IMR-90 (cell line): ENCODE results near the gene PLXNB1. TPM values are rescaled to one million over a fixed set of nuclear protein-coding genes. Genes with fewer than 3 reads are reported as not detected.
"Not testable (repeated sequence)": the region's sequence is repeated elsewhere in the genome, so short reads cannot be mapped to it uniquely, and the experiment has no call there.

ENCODE experiments used
- ATAC-seq: fragments of 200-7000 bp; cut with Tn5 transposase; 2 replicates; pipeline ENCODE4 v1.9.1; 2020; ENCODE audit warnings: low read depth, mild to moderate bottlenecking, moderate library complexity
- BruUV-seq: library from RNA; stranded (reverse); fragments of 400-500 nt; replicated peaks from 2 replicates; lab custom pipeline; 2021; lab: Mats Ljungman, UMichigan
- CTCF ChIA-PET: fragments of 300-600 bp; formaldehyde crosslinking; extraction: SDS; loops from one replicate; lab custom pipeline; 2021; ENCODE audit warnings: antibody characterized with exemption; lab: Yijun Ruan, JAX
- POLR2A ChIA-PET: fragments of 300-600 bp; sonication (Branson Sonifier 250); formaldehyde crosslinking; loops from one replicate; lab custom pipeline; 2022; ENCODE audit warnings: antibody characterized with exemption; ENCODE audit not compliant: unreplicated experiment; lab: Charles Lee
- DNase-seq: peaks from one replicate; pipeline ENCODE4 v3.0.0; 2013
- H2AFZ ChIP-seq: replicated peaks from 2 replicates; pipeline ENCODE3; 2013; ENCODE audit warnings: low read length, mild to moderate bottlenecking; ENCODE audit not compliant: poor library complexity
- H2AK5ac ChIP-seq: 2 replicates; pipeline ENCODE4 v1.6.1; 2013; ENCODE audit warnings: low read depth, low read length, inconsistent platforms
- H2AK9ac ChIP-seq: replicated peaks from 2 replicates; pipeline ENCODE3; 2013; ENCODE audit warnings: mild to moderate bottlenecking, low read depth, low read length, moderate library complexity; ENCODE audit not compliant: poor library complexity
- H2BK120ac ChIP-seq: 2 replicates; pipeline ENCODE4 v1.6.1; 2013; ENCODE audit warnings: low read depth, low read length, inconsistent platforms
- H2BK15ac ChIP-seq: 3 replicates; pipeline ENCODE4 v1.6.1; 2013; ENCODE audit warnings: low read depth, low read length, inconsistent platforms
- H2BK20ac ChIP-seq: 2 replicates; pipeline ENCODE4 v1.6.1; 2013; ENCODE audit warnings: low read depth, mild to moderate bottlenecking, inconsistent platforms, low read length, moderate library complexity
- H2BK5ac ChIP-seq: 2 replicates; pipeline ENCODE4 v1.6.1; 2013; ENCODE audit warnings: mild to moderate bottlenecking, low read depth, low read length, inconsistent platforms; ENCODE audit not compliant: poor library complexity, severe bottlenecking
- H3K14ac ChIP-seq: replicated peaks from 2 replicates; pipeline ENCODE4 v1.6.1; 2013; ENCODE audit warnings: low read depth, low read length, inconsistent platforms
- H3K18ac ChIP-seq: 2 replicates; pipeline ENCODE4 v1.6.1; 2013; ENCODE audit warnings: low read depth, low read length, control low read depth
- H3K23ac ChIP-seq: 2 replicates; pipeline ENCODE4 v1.6.1; 2013; ENCODE audit warnings: low read depth, low read length, inconsistent platforms
- H3K27ac ChIP-seq: 2 replicates; pipeline ENCODE4 v1.5.1; 2013; ENCODE audit warnings: mild to moderate bottlenecking, control low read depth, low read length; ENCODE audit not compliant: insufficient read depth
- H3K27me3 ChIP-seq: 2 replicates; pipeline ENCODE4 v1.6.1; 2013; ENCODE audit warnings: low read length; ENCODE audit not compliant: control insufficient read depth, insufficient read depth
- H3K36me3 ChIP-seq: 2 replicates; pipeline ENCODE4 v1.6.1; 2013; ENCODE audit warnings: low read length, mixed read lengths; ENCODE audit not compliant: control insufficient read depth, insufficient read depth
- H3K4ac ChIP-seq: 2 replicates; pipeline ENCODE4 v1.6.1; 2013; ENCODE audit warnings: low read depth, low read length, inconsistent platforms
- H3K4me1 ChIP-seq: 2 replicates; pipeline ENCODE4 v1.6.1; 2013; ENCODE audit warnings: low read length, mixed read lengths; ENCODE audit not compliant: control insufficient read depth, insufficient read depth
- H3K4me2 ChIP-seq: 2 replicates; pipeline ENCODE4 v1.6.1; 2013; ENCODE audit warnings: low read depth, mild to moderate bottlenecking, control low read depth, low read length, moderate library complexity
- H3K4me3 ChIP-seq: 2 replicates; pipeline ENCODE4 v1.5.1; 2013; ENCODE audit warnings: low read depth, mild to moderate bottlenecking, control low read depth, low read length, moderate library complexity; ENCODE audit not compliant: insufficient read depth
- H3K56ac ChIP-seq: 2 replicates; pipeline ENCODE4 v1.6.1; 2013; ENCODE audit warnings: low read length, inconsistent platforms; ENCODE audit not compliant: insufficient read depth; ENCODE audit errors: extremely low read depth
- H3K79me1 ChIP-seq, 2 experiments: 2 replicates each; pipeline ENCODE4 v1.6.1; 2013; ENCODE audit warnings: low read length in 2 of 2, inconsistent platforms in 1 of 2, low read depth in 1 of 2
- H3K9ac ChIP-seq: 2 replicates; pipeline ENCODE4 v1.6.1; 2013; ENCODE audit warnings: low read depth, low read length, control low read depth
- H3K9me1 ChIP-seq: 2 replicates; pipeline ENCODE4 v1.6.1; 2013; ENCODE audit warnings: low read length, inconsistent platforms; ENCODE audit not compliant: insufficient read depth
- H3K9me3 ChIP-seq: 2 replicates; pipeline ENCODE4 v1.6.1; 2013; ENCODE audit warnings: low read length; ENCODE audit not compliant: control insufficient read depth, insufficient read depth
- H4K20me1 ChIP-seq: 2 replicates; pipeline ENCODE4 v1.6.1; 2013; ENCODE audit warnings: low read length, inconsistent platforms; ENCODE audit not compliant: insufficient read depth
- H4K5ac ChIP-seq: 2 replicates; pipeline ENCODE4 v1.6.1; 2013; ENCODE audit warnings: mild to moderate bottlenecking, low read depth, low read length, control low read depth
- H4K8ac ChIP-seq, 2 experiments: 2 replicates each; pipeline ENCODE4 v1.6.1; 2013; ENCODE audit warnings: low read depth in 2 of 2, low read length in 2 of 2, control low read depth in 1 of 2, inconsistent platforms in 1 of 2
- H4K91ac ChIP-seq: 2 replicates; pipeline ENCODE4 v1.6.1; 2013; ENCODE audit warnings: low read depth, low read length, inconsistent platforms; ENCODE audit not compliant: insufficient read depth
- WGBS, 2 experiments: methylation state at CpG; one replicate each; pipeline versions ENCODE4 v1.1.5 to v1.1.7; 2013; ENCODE audit warnings: missing lambda C conversion rate in 2 of 2; ENCODE audit not compliant: insufficient read length in 1 of 2; ENCODE audit errors: extremely low coverage in 2 of 2; 5-methylcytosine and 5-hydroxymethylcytosine counted together
- dilution Hi-C: fragments of 300-500 bp; cut with HindIII; formaldehyde crosslinking; loops from one replicate; pipeline ENCODE4 v1.14.3; 2018; ENCODE audit warnings: low sequenced_read_pairs; ENCODE audit not compliant: unreplicated experiment
- in situ Hi-C: fragments of 300-500 bp; cut with MboI; formaldehyde crosslinking; loops from 3 replicates; pipeline ENCODE4 v1.14.3; 2019; ENCODE audit warnings: low sequenced_read_pairs, inconsistent platforms, mixed read lengths
- intact Hi-C: fragments of 100-400 bp; cut with micrococcal nuclease; formaldehyde crosslinking; loops from 2 replicates; pipeline ENCODE4 v1.10.0; 2022
- polyA plus RNA-seq, 3 experiments: library from polyadenylated mRNA; depleted of rRNA; stranded (reverse); fragments of >200 nt; gene quantifications; 2 replicates each; pipeline ENCODE4 v1.2.3, GENCODE V29; 2012; ENCODE audit warnings: low replicate concordance in 1 of 3
- total RNA-seq: library from RNA; depleted of rRNA; stranded (reverse); fragments of >200 nt; gene quantifications from 2 replicates; pipeline ENCODE4 v1.2.3, GENCODE V29; 2012

PLXNB1 gene
- total and polyA plus RNA-seq, 2 of the 4 experiments (the other 2 are of a cell fraction): 5.2 to 25.3 TPM

- Histone ChIP-seq H2BK5ac (peak overlapping the region; percentile 76), H3K4ac (peak overlapping the region; percentile 95), H3K23ac (peak overlapping the region; percentile 50; the same call in 1 of the 2 replicates), H2BK120ac (peak overlapping the region; percentile 88), H4K8ac (peak overlapping the region; percentile 57 to 61), H3K9ac (peak overlapping the region; percentile 78), H4K91ac (peak overlapping the region; percentile 77), H3K36me3 (peaks cover 25% of the 10 kb centered on the region; the same call in 1 of the 2 replicates), H3K18ac (peak overlapping the region; percentile 71), H4K5ac (peak overlapping the region; percentile 92), H3K27ac (peak overlapping the region; percentile 93), H2AK9ac (peak overlapping the region; percentile 67), H2BK20ac (peak overlapping the region; percentile 90), H2AK5ac (peak overlapping the region; percentile 99), H2BK15ac (peak overlapping the region; percentile 91; the same call in 2 of the 3 replicates), H3K14ac (peak overlapping the region; percentile 61)
- H4K20me1 ChIP-seq, H3K9me3 ChIP-seq, H3K9me1 ChIP-seq, H3K4me1 ChIP-seq, ATAC-seq, DNase-seq, H3K4me3 ChIP-seq, BruUV-seq, H3K79me1 ChIP-seq, H2AFZ ChIP-seq, POLR2A ChIA-PET, H3K56ac ChIP-seq, dilution Hi-C loops, intact Hi-C loops, H3K27me3 ChIP-seq, H3K4me2 ChIP-seq: not testable (repeated sequence)
- CTCF ChIA-PET: interaction anchor here (0.7 to 4.8 kb wide), 5 partner anchors 28 to 404 kb away, joined by 3 to 65 read pairs (median 15); partner anchors contain the start of genes CCDC51, PLXNB1 and TMA7
- in situ Hi-C loops: loop anchor here (5.0 kb wide), 1 partner anchor 36 kb away; no protein-coding TSS in a partner anchor
- 95% methylated on average over 3 of the region's 12 CpGs; no CpG with 5 or more reads in 1 of the 2 experiments for WGBS, 2 experiments
Measured at GRCh38 chr3:48401434-48401901, 28.4 kb downstream of the PLXNB1 start.
